Astrocyte of the cerebellum (primary cell): ENCODE data around the gene SPART.

Source experiments
- DNase-seq: peaks from one replicate; pipeline ENCODE4 v3.0.0-alpha.2; 2011; ENCODE audit warnings: low read depth
- H3K4me3 ChIP-seq: 2 replicates; pipeline ENCODE4 v1.5.1; 2011; ENCODE audit warnings: mild to moderate bottlenecking, low read depth, low read length, moderate library complexity
- in situ Hi-C: cut with HindIII; loops from 2 replicates; pipeline ENCODE4 v1.10.0; 2017; ENCODE audit warnings: low sequenced_read_pairs
- TF ChIP-seq, protein P1 (sequence below): IDR thresholded peaks from 2 replicates; pipeline ENCODE4 v1.5.1; 2012; ENCODE audit warnings: low read length, low read depth, moderate library complexity, mild to moderate bottlenecking; ENCODE audit errors: missing control alignments

The SPART gene

DNA sequence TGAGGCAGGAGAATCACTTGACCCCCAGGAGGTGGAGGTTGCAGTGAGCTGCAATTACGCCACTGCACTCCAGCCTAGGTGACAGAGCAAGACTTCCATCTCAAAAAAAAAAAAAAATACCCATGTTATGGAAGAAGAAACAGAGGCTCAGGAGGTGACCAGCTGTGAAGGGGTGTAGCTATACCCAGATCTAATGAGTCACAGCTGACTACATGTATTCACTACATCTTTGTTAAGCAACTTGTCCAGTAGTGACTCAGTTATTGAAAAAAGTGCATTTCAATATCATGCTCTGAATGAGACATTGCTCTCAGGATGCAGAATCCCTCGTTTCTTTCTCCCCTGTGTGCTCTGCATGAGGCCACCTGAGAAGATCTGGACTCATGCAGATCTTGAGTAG, 16.1 kb upstream of the SPART start:
- TF ChIP-seq, protein P1, sequence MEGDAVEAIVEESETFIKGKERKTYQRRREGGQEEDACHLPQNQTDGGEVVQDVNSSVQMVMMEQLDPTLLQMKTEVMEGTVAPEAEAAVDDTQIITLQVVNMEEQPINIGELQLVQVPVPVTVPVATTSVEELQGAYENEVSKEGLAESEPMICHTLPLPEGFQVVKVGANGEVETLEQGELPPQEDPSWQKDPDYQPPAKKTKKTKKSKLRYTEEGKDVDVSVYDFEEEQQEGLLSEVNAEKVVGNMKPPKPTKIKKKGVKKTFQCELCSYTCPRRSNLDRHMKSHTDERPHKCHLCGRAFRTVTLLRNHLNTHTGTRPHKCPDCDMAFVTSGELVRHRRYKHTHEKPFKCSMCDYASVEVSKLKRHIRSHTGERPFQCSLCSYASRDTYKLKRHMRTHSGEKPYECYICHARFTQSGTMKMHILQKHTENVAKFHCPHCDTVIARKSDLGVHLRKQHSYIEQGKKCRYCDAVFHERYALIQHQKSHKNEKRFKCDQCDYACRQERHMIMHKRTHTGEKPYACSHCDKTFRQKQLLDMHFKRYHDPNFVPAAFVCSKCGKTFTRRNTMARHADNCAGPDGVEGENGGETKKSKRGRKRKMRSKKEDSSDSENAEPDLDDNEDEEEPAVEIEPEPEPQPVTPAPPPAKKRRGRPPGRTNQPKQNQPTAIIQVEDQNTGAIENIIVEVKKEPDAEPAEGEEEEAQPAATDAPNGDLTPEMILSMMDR = no peak
- H3K4me3 ChIP-seq = no peak overlapping the region
- DNase-seq = no peak
- in situ Hi-C loops = no loop called here

DNA sequence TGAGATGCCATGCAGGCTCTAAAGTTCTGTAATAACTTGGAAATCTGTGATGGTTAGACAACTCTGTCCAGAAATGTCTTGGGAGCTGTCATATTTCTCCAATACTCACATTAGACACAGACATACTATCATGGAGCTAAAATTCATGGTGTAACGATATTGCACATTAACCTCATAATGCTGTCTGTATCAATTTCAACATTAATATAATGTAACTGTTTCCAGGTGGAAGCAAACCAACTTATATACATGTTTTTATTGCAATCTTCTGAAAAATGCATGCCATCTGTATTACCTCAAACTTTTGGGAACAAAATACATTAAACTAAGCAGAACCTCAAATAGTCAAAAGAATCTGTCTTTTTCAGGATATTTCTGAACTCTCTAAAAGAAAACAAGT, 14.7 kb upstream of the SPART start:
- TF ChIP-seq, protein P1 = no peak
- in situ Hi-C loops = no loop called here
- DNase-seq = no peak
- H3K4me3 ChIP-seq = no peak overlapping the region

DNA sequence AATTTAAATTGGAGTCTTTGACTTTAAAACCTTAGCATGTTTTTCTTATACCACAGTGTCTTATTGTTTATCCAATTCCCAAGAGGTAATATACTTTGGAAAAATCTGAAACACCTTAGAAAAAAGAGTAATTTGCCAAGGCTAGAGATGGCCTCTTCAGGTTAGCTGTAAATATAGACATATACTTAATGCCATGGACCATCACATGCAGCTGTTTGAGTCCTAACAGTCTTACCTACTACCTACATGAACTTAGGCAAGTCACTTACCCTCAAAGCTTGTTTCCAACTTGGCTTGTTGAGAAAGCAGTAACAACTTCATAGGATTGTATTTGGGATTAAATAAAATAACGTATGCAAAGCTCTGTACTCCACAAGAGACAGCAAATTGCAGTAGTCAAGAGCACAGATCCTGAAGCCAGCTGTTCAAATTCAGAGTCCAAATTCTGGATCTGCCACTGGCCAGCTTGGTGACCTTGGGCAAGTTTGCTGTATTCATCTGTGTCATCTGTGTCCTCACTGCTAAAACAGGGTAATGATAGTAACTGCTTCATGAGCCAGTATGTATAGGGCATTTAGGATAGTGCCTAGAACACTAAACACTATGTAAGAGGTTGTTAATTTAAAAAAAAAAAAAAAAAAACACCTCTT, 13.2 kb upstream of the SPART start:
- in situ Hi-C loops = no loop called here
- TF ChIP-seq, protein P1 = no peak
- DNase-seq = no peak
- no peak overlapping the region for H3K4me3 ChIP-seq

DNA sequence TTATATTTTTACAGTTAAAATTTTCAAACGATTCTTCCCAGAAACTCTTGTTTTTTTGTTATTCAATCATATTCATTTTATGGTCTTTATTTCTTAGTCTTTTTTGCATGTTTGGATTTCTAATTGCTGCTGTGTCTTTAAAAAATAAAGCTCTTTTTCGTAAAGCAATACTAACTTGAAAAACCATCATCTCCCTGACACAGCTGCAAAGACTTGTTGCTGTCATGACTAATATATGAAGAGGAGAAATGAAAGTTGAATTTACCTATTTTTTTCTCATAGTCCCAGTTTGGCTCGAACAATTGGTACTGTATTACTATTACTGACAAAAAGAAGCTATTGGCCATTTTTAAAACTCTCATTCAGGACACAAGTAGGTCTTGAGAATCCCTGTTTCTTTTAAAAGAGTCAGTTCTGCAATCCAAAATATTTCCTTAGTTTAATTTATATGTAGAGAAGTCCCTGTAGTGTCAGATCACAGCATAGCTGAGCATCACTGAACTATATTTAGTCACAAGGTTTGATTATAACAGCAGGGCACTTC, 12.1 kb upstream of the SPART start:
- DNase-seq = no peak
- H3K4me3 ChIP-seq = no peak overlapping the region
- in situ Hi-C loops = no loop called here
- TF ChIP-seq, protein P1 = no peak

DNA sequence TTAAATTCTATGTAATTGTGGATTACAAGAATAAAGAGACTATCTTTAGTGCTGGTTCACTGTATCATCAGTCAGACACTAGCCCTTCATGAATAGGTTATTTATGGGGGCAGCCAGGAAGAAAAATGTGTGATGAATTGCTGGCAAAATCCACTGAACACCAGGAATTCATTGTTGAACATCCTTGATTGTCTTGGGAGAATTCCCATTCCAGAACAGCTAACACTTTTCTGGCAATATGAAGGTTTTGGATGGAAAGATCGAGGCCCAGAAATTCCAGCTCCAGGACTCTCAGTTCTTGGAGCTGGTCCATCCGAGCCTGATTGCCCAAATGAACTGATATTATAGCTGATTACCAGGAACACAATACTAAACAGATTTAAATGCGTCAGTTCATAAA, 11.5 kb upstream of the SPART start:
- in situ Hi-C loops = no loop called here
- peak; percentile 68 for DNase-seq

DNA sequence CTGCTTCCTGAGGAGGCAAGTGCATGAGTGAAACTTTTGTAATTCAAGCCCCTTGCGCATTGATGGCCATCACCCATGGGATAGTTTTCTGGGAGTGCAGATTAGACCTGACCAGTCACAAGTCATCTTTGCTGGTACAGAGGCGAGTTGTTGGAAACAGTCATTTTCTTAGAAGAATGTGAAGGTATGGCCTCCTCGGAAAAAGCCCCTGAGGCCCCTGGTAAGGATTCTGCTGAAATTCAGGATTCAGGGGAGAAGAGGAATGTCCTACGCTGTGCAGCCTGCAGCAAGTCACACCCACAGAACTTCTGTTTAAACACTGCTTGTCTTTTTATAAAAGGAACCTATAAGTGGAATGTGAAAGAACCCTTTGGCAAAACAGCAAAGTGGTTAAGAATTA, 11.0 kb upstream of the SPART start:
- in situ Hi-C loops = no loop called here

More for the DNA sequence above, 11.5 kb upstream of the SPART start:
- TF ChIP-seq, protein P1 = no peak
- H3K4me3 ChIP-seq = no peak overlapping the region

More for the DNA sequence above, 11.0 kb upstream of the SPART start:
- no peak for DNase-seq
- H3K4me3 ChIP-seq = no peak overlapping the region
- TF ChIP-seq, protein P1 = no peak
